ENCODE data around the gene WDR46. TPM values are rescaled to one million over a fixed set of nuclear protein-coding genes. Genes with fewer than 3 reads are reported as not detected.

The WDR46 gene
- total RNA-seq, 4 donors from 2014 or later = 46.5 to 88.4 (median 69.1) TPM

GRCh38 chr6:33236852-33237251 lies 52.2 kb downstream of the WDR46 start:
- Histone ChIP-seq H3K4me1 (no peaks in the 10 kb centered on the region), H3K9me3 (no peaks in the 10 kb centered on the region), H3K27ac (no peak overlapping the region), H3K36me3 (no peaks in the 10 kb centered on the region), H3K4me3 (no peak overlapping the region), H3K27me3 (peaks cover 0 to 12% of the 10 kb centered on the region in 2 donors)
- WGBS, 2 donors = 83 to 89% methylated on average over 6 of the region's 6 CpGs
- DNase-seq (ENCODE audit: low spot score in 2 of 2) = no peak
- no peak for TF ChIP-seq EP300 (IDR thresholded peaks at IDR 0.05)
- TF ChIP-seq POLR2A (IDR thresholded peaks at IDR 0.05) = no peak
- no peak for TF ChIP-seq CTCF (IDR thresholded peaks at IDR 0.05)

DNA sequence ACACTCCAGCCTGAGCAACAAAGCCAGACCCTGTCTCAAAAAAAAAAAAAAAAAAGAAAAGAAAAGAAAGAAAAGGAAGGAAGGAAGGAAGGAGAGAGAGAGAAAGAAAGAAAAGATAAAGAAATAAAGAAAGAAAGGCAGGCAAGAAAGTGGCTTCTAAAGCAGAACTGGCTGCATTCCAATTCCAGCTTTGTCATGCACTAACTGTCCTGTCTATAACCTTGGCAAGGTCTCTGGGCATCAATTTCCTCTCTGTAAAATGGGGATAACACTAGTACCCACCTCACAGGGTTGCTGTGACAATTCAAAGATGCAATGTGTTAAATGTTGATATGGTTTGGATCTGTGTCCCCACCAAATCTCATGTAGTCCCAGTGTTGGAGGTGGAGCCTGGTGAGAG lies 52.7 kb downstream of the WDR46 start:
- Histone ChIP-seq H3K36me3 (no peaks in the 10 kb centered on the region), H3K4me3 (no peak overlapping the region), H3K27ac (no peak overlapping the region), H3K9me3 (no peaks in the 10 kb centered on the region), H3K4me1 (no peaks in the 10 kb centered on the region), H3K27me3 (peaks cover 0 to 12% of the 10 kb centered on the region in 2 donors)
- no peak for TF ChIP-seq EP300 (IDR thresholded peaks at IDR 0.05)
- no peak for TF ChIP-seq POLR2A (IDR thresholded peaks at IDR 0.05)
- TF ChIP-seq CTCF (IDR thresholded peaks at IDR 0.05) = no peak
- DNase-seq (ENCODE audit: low spot score in 2 of 2) = no peak

DNA sequence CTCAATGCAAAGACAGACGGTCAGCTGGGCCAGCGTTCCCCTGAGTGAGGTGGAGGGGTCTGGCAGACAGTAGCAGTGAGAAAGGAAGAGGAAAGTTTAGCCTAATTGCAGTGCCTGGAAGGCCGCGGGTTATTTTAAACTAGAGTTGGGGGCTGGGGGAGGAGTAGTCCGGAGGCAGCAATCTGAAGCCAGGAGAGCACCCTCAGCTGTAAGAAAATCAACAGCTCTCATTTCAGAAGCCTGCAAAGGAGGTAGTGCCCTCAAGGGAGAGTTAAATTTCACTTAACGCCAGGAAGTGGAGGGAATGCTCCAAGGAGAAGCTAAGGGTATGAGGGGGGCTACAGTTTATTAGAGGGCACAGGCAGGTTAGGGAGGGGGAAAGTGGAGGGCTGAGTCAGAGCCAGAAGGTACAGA lies 53.8 kb downstream of the WDR46 start:
- WGBS, 2 donors = 16 to 21% methylated on average over 6 of the region's 6 CpGs
- Histone ChIP-seq H3K4me1 (no peaks in the 10 kb centered on the region), H3K4me3 (no peak overlapping the region), H3K27me3 (peaks cover 0 to 12% of the 10 kb centered on the region in 2 donors), H3K36me3 (no peaks in the 10 kb centered on the region), H3K9me3 (no peaks in the 10 kb centered on the region), H3K27ac (no peak overlapping the region)
- DNase-seq (ENCODE audit: low spot score in 2 of 2) = no peak
- TF ChIP-seq POLR2A (IDR thresholded peaks at IDR 0.05) = no peak
- TF ChIP-seq EP300 (IDR thresholded peaks at IDR 0.05) = no peak
- TF ChIP-seq CTCF (IDR thresholded peaks at IDR 0.05) = no peak

Other genes starting within 250 kb of the WDR46 start
- 100 to 1,000 TPM in 2 of 4 donors, 10 to 100 TPM in 2; 39.8 to 179 (median 109) TPM for gene HLA-DPA1, start 215.6 kb downstream of the WDR46 start, total RNA-seq
- 100 to 1,000 TPM in 1 of 4 donors, 10 to 100 TPM in 3; 56.5 to 121 (median 76.4) TPM for gene HLA-DPB1, start 213.2 kb downstream of the WDR46 start, total RNA-seq
- 1 to 10 TPM; 1.5 to 4.3 (median 2.9) TPM for gene COL11A2, start 96.8 kb downstream of the WDR46 start, total RNA-seq
- gene RXRB, start 88.6 kb downstream of the WDR46 start, total RNA-seq = 10 to 100 TPM; 34.3 to 64.7 (median 43.9) TPM
- 10 to 100 TPM; 45.4 to 61.3 (median 58.1) TPM for gene SLC39A7, start 88.4 kb downstream of the WDR46 start, total RNA-seq
- 10 to 100 TPM; 10.0 to 33.9 (median 19.1) TPM for gene HSD17B8, start 84.6 kb downstream of the WDR46 start, total RNA-seq
- 10 to 100 TPM; 16.1 to 25.2 (median 21.6) TPM for gene RING1, start 80.7 kb downstream of the WDR46 start, total RNA-seq
- gene VPS52, start 17.4 kb downstream of the WDR46 start, total RNA-seq = 10 to 100 TPM; 37.7 to 46.5 (median 45.2) TPM
- gene RPS18, start 17.2 kb downstream of the WDR46 start, total RNA-seq = 1,000 to 10,000 TPM; 2,115 to 2,529 (median 2,306) TPM
- gene B3GALT4, start 12.1 kb downstream of the WDR46 start, total RNA-seq = 10 to 100 TPM in 3 of 4 donors, 1 to 10 TPM in 1; 7.5 to 30.4 (median 17.7) TPM
- 10 to 100 TPM; 12.4 to 48.7 (median 21.0) TPM for gene PFDN6, start 362 bp upstream of the WDR46 start, total RNA-seq
- gene RGL2, start 9.7 kb upstream of the WDR46 start, total RNA-seq = 10 to 100 TPM; 33.1 to 49.8 (median 43.7) TPM
- gene TAPBP, start 24.8 kb upstream of the WDR46 start, total RNA-seq = 10 to 100 TPM; 71.2 to 91.8 (median 89.7) TPM
- gene ZBTB22, start 28.5 kb upstream of the WDR46 start, total RNA-seq = 10 to 100 TPM; 13.8 to 21.6 (median 17.5) TPM
- gene DAXX, start 33.7 kb upstream of the WDR46 start, total RNA-seq = 10 to 100 TPM; 24.9 to 45.4 (median 36.6) TPM
- 1 to 10 TPM in 3 of 4 donors, under 1 TPM in 1; 0.42 to 3.6 (median 2.1) TPM for gene KIFC1, start 102.6 kb upstream of the WDR46 start, total RNA-seq
- gene PHF1, start 121.8 kb upstream of the WDR46 start, total RNA-seq = 100 to 1,000 TPM in 1 of 4 donors, 10 to 100 TPM in 3; 63.3 to 101 (median 83.3) TPM
- gene CUTA, start 128.9 kb upstream of the WDR46 start, total RNA-seq = 100 to 1,000 TPM; 110 to 161 (median 154) TPM
- 10 to 100 TPM; 13.0 to 29.7 (median 19.2) TPM for gene SYNGAP1, start 130.8 kb upstream of the WDR46 start, total RNA-seq
- 1 to 10 TPM; 3.1 to 3.7 (median 3.4) TPM for gene ZBTB9, start 165.3 kb upstream of the WDR46 start, total RNA-seq